Measurements from ENCODE around the gene RAB1B.

RAB1B gene

GRCh38 chr11:66226101-66226500, 42.3 kb upstream of the RAB1B start:
- Histone ChIP-seq H3F3A (ENCODE audit: low read depth) (no peaks in the 10 kb centered on the region), H3K4me3 (ENCODE audit: low read length, poor library complexity, severe bottlenecking) (no peak overlapping the region), H3K4me1 (ENCODE audit: insufficient read depth, low read length, poor library complexity, severe bottlenecking) (no peaks in the 10 kb centered on the region), H4K20me1 (ENCODE audit: insufficient read depth, low read length, poor library complexity, severe bottlenecking) (no peaks in the 10 kb centered on the region), H3K4me2 (ENCODE audit: low read depth, low read length, poor library complexity, severe bottlenecking) (no peak overlapping the region), H3K9me2 (replicated peaks; ENCODE audit: low read depth, low read length) (no peaks in the 10 kb centered on the region), H3K9me3 (ENCODE audit: insufficient read depth, low read depth, low read length) (no peaks in the 10 kb centered on the region), H3K9ac (ENCODE audit: low read depth, low read length, poor library complexity, severe bottlenecking) (no peak overlapping the region), H3K36me3 (ENCODE audit: insufficient read depth, low read length) (no peaks in the 10 kb centered on the region), H3K79me2 (ENCODE audit: insufficient read depth, low read length) (no peaks in the 10 kb centered on the region), H3K27me3 (ENCODE audit: insufficient read depth, low read length, poor library complexity, severe bottlenecking) (no peaks in the 10 kb centered on the region), H2AFZ (ENCODE audit: low read length) (no peak overlapping the region)
- TF ChIP-seq EZH2phosphoT487 (IDR thresholded peaks at IDR 0.05; ENCODE audit: borderline replicate concordance) (no peak), CTCF (conservative IDR thresholded peaks at IDR 0.05; ENCODE audit: low read length) (no peak)

- H3K36me3 ChIP-seq (ENCODE audit: insufficient read depth, low read length): no peaks in the 10 kb centered on the region
- H4K20me1 ChIP-seq (ENCODE audit: insufficient read depth, low read length, poor library complexity, severe bottlenecking): no peaks in the 10 kb centered on the region
- no peaks in the 10 kb centered on the region for H3K4me1 ChIP-seq (ENCODE audit: insufficient read depth, low read length, poor library complexity, severe bottlenecking)
- H2AFZ ChIP-seq (ENCODE audit: low read length): no peak overlapping the region
- no peak overlapping the region for H3K9ac ChIP-seq (ENCODE audit: low read depth, low read length, poor library complexity, severe bottlenecking)
- no peaks in the 10 kb centered on the region for H3K79me2 ChIP-seq (ENCODE audit: insufficient read depth, low read length)
- no peaks in the 10 kb centered on the region for H3K27me3 ChIP-seq (ENCODE audit: insufficient read depth, low read length, poor library complexity, severe bottlenecking)
- H3K4me2 ChIP-seq (ENCODE audit: low read depth, low read length, poor library complexity, severe bottlenecking): no peak overlapping the region
- no peaks in the 10 kb centered on the region for H3K9me2 ChIP-seq (replicated peaks; ENCODE audit: low read depth, low read length)
- TF ChIP-seq CTCF (conservative IDR thresholded peaks at IDR 0.05; ENCODE audit: low read length): no peak
- no peak for TF ChIP-seq EZH2phosphoT487 (IDR thresholded peaks at IDR 0.05; ENCODE audit: borderline replicate concordance)
- no peak overlapping the region for H3K4me3 ChIP-seq (ENCODE audit: low read length, poor library complexity, severe bottlenecking)
- no peaks in the 10 kb centered on the region for H3K9me3 ChIP-seq (ENCODE audit: insufficient read depth, low read depth, low read length)
- no peaks in the 10 kb centered on the region for H3F3A ChIP-seq (ENCODE audit: low read depth)
These were observed 40.7 kb upstream of the RAB1B start for GRCh38 chr11:66227700-66228099.

- no peak for TF ChIP-seq EZH2phosphoT487 (IDR thresholded peaks at IDR 0.05; ENCODE audit: borderline replicate concordance)
- TF ChIP-seq CTCF (conservative IDR thresholded peaks at IDR 0.05; ENCODE audit: low read length): no peak
- Histone ChIP-seq H3K4me3 (ENCODE audit: low read length, poor library complexity, severe bottlenecking) (no peak overlapping the region), H2AFZ (ENCODE audit: low read length) (no peak overlapping the region), H3K27me3 (ENCODE audit: insufficient read depth, low read length, poor library complexity, severe bottlenecking) (no peaks in the 10 kb centered on the region), H3K9me3 (ENCODE audit: insufficient read depth, low read depth, low read length) (no peaks in the 10 kb centered on the region), H3F3A (ENCODE audit: low read depth) (no peaks in the 10 kb centered on the region), H4K20me1 (ENCODE audit: insufficient read depth, low read length, poor library complexity, severe bottlenecking) (no peaks in the 10 kb centered on the region), H3K9me2 (replicated peaks; ENCODE audit: low read depth, low read length) (no peaks in the 10 kb centered on the region), H3K4me1 (ENCODE audit: insufficient read depth, low read length, poor library complexity, severe bottlenecking) (no peaks in the 10 kb centered on the region), H3K79me2 (ENCODE audit: insufficient read depth, low read length) (no peaks in the 10 kb centered on the region), H3K4me2 (ENCODE audit: low read depth, low read length, poor library complexity, severe bottlenecking) (no peak overlapping the region), H3K36me3 (ENCODE audit: insufficient read depth, low read length) (no peaks in the 10 kb centered on the region), H3K9ac (ENCODE audit: low read depth, low read length, poor library complexity, severe bottlenecking) (no peak overlapping the region)
These were observed 39.9 kb upstream of the RAB1B start for GRCh38 chr11:66228521-66228920.

All from Loucy (cell line).